Effector CD4-positive, alpha-beta T cell (primary cell): ENCODE data around the gene OR8H1. TPM values are rescaled to one million over a fixed set of nuclear protein-coding genes. Genes with fewer than 3 reads are reported as not detected.

Source experiments
- DNase-seq: peaks from one replicate; pipeline ENCODE4 v3.0.0-alpha.2; 2020
- total RNA-seq: gene quantifications from one replicate; lab custom pipeline; 2026; lab: John Stamatoyannopoulos, UW

The OR8H1 gene, protein sequence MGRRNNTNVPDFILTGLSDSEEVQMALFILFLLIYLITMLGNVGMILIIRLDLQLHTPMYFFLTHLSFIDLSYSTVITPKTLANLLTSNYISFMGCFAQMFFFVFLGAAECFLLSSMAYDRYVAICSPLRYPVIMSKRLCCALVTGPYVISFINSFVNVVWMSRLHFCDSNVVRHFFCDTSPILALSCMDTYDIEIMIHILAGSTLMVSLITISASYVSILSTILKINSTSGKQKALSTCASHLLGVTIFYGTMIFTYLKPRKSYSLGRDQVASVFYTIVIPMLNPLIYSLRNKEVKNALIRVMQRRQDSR
- total RNA-seq, result not detected

DNA sequence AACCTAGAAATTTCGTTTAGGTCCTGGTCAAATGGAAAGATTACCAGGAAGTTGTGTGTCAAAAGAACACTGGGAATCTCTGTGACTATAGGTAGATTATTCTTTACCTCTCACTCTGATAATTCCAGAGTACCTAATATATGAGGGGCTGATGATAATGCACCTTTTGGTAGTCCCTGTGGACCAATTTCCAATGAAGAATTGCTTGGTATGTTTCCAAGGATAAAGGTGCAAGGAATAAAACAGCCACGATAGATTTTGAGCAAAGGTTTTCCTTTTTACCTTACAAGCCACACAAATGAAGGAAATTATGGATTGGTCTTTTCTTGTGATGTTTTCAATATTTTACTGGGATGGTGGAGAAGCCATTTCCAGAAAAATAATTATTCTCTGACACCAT lies at the start of gene OR8H1:
OR8H1 (minus strand) TSS at position 101 of the 400 bp plus-strand sequence. CDS start 1,192 bp downstream, outside the sequence.
- DNase-seq, result no peak

DNA sequence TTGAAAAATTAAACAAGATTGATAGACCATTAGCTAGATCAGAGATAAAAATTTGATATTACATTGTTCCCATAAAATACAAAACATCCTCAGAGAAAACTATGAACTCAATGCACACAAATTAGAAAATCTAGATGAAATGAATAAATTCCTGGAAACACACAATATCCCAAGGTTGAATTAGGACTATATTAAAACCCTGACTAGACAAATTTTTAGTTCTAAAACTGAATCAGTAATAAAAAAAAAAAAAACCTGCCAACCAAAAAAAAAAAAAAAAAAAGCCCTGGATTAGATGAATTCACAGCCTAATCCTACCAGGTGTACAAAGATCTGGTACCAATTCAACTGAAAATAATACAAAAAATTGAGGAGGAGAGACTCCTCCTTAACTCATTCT lies 48.2 kb upstream of the OR8H1 start:
- no peak for DNase-seq

DNA sequence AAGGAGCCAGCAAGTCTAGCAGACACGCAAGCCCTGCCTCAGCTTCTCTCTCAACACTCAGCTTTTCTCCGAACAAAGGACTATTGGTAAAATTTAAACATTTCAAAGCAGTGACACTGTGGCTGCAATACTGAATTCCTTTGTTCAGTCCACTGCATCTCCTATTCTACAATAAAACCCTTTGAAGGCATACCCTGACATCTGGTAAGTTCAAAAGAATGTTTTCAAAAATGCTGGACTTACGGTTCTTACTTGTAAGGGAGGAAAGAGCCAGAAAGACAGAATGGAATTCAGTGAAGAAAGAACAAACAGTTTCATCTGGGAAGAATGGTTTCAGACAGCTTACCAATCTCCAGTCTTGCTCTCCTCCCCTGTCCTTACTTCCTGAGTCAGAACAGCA lies 41.1 kb upstream of the OR8H1 start:
- no peak for DNase-seq

DNA sequence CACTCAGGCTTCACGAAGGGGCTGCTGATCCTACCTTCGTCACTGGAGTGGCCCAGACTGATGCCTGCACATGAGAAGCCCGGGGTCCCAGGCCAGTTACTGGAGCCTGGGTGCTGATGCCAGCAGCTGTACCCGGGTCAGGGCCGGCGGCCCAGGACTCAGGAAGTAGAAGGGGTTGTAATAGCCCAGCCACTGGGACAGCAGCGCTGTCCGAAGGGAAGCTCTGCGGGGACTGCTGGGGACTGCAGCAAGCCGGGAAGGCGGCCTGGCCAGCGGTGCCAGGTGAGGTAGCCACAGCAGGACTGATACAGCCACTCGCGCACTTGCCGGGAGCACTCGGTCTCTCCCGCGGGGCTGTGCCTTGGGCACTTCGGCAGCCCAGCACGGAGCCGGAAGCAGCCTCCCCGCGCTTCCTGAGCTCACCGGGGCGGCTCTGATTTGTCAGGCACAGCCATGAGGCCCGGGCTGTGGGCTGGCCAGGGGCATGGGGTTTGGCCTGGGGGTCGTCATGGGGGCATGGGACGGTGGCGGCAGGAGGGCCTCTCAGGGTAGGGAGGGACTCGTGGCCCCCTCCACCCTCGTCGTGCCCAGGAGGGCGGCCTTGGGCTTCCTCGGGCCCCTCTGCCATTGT lies 39.9 kb upstream of the OR8H1 start:
- DNase-seq, result no peak

DNA sequence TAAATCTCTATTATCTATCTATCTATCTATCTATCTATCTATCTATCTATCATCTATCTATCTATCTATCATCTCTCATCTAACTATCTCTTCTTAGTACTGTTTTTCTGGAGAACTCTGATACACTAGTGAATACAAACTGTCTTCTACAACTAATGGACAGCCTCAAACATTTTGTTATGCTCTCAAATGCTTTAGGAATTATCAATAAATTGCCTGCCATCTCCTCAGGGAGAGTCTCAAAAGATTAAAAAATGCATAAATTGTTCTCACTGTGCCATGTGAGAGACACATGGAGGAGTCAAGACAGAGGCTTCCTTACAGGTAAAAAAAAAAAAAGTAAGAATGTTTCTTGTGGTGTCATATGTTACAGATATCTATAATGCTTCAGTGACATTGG lies 22.8 kb upstream of the OR8H1 start, which contains the start of gene OR8K3:
OR8K3 (plus strand) TSS at position 301 of the 400 bp plus-strand sequence. CDS start 3,163 bp downstream, outside the sequence.
- DNase-seq, result no peak

DNA sequence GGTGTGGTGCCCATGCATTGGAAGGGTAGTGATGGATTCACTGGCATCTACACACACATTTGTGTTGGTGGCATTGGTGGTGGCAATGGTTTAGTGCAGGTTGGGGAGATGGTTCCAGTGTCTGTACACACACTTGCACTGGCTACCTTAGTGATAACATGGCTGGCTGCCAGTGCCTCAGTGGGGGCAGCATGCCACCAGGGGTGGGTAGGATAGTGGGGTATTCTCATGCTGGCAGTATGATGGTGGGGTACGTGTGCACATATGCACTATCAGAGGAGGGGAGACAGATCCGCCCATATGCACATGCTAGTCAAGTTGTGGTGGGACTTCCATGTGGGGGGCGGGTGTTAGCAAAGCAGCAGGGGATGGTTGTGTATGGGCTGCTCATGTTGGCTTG lies 15.8 kb upstream of the OR8H1 start:
- DNase-seq, result no peak

DNA sequence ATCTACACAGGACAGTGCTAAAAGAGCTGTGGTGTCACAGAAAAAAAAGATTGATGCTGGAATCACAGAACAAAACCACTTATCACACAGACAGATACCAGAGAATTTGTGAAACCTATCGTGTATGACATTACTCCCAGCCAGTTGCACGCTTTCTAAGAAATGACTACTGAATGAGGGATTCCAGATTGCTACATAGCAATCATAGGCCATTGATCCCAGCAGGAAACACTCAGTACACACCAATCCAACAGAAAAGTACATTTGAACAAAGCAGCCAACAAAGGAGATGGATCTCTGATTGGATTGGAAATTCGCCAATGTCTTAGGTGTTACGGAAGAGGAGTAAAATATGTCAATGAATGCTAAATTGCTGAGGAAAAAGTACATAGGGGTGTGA lies 4.8 kb upstream of the OR8H1 start:
- no peak for DNase-seq

DNA sequence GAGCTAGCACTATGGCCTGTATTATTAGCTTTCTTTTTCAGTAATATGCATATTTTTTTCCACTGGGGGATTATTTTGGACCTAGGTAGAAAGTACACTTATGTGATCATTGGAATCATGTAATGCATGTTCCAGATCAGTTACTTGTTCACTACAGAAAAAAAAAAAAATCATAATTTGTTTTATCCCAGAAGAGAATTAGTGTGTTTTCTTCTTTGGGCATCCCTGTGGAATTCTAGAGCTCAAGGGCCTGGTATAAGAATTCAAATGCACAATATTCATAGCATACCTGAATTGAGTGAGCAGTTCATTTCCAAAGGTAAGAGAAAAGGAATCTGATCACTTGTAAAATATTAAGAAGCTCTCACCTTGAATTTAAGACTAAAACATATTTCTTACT lies 18.2 kb downstream of the OR8H1 start, which contains the start of gene OR5T1:
OR5T1 (plus strand) TSS at position 301 of the 400 bp plus-strand sequence. CDS start 1,485 bp downstream, outside the sequence.
- no peak for DNase-seq

DNA sequence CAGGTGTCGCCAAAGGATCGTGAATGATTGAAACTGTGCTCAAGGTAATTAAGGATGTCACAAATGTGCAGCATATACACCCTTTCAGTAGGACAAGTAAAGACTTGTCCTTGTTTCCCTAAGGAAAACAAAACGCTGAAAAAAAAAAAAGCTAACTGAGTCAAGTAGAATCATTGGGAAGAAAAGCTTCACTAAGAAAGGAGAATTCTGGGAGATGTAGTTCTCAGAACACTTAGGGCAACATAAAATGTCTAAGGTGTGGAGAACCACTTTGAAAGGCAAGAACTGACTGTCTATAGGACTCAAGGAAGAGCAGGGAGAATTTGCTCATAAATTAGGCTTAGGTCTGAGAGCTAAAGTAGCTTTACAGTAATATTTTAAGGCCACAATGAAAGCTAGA lies 21.0 kb downstream of the OR8H1 start:
- DNase-seq, result no peak

DNA sequence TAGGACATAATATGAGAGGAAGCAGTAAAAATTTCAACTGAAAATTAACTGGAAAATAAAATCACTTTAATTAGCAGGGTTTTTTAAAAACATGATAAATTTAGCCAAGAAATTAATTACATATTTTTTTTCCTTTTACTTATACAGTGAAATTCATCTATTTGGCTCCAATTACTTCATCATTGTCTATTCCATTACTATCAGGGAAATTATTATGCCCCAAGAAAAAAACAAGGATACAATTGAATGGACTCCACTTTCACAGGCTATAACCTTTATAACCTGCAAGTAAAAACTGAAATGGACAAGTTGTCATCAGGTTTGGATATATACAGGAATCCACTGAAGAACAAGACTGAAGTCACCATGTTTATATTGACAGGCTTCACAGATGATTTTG lies 40.1 kb downstream of the OR8H1 start, which contains the start of gene OR5T3:
OR5T3 (plus strand) TSS at position 301 of the 400 bp plus-strand sequence; CDS start at position 301, 0 bp downstream.
- DNase-seq, result no peak
